ENCODE data around the gene JAM3. TPM values are rescaled to one million over a fixed set of nuclear protein-coding genes. Genes with fewer than 3 reads are reported as not detected.
A peak's percentile ranks its signal among the peaks of the same experiment; 100 is the strongest.

JAM3 gene
- total and polyA plus RNA-seq, 10 of the 15 experiments (the other 5 are each of a cell fraction or from before 2014, with no cell fraction given): 0.04 to 1.1 (median 0.32) TPM; not detected in 1

DNA sequence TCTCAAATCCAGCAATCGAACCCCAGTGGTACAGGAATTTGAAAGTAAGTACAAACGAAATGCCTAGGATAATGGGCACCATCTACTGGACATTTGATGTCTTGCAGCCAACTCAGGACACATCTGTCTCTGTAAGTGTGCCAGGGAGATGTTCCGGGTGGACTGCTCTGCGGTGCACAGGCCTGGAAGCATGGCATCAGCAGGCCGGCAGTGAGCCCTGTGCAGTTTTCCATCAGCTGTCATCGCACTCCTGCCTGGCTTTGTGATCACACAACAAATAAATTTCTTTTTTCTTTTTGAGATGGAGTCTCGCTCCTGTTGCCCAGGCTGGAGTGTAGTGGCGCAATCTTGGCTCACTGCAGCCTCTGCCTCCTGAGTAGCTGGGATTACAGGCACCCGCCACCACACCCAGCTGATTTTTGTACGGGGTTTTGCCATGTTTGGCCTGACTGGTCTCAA is 71.0 kb downstream of the JAM3 start:
- intact Hi-C loops (cut with micrococcal nuclease; ENCODE audit: unreplicated experiment) (loop anchor here (1.0 kb wide), 2 partner anchors 90 to 213 kb away; no protein-coding TSS in a partner anchor), in situ Hi-C loops (cut with MboI) (loop anchor here (5.0 kb wide), 2 partner anchors 88 to 213 kb away; no protein-coding TSS in a partner anchor)
- Histone ChIP-seq H3K79me2 (ENCODE audit: control insufficient read depth, insufficient read depth, low read length) (no peaks in the 10 kb centered on the region), H3K27ac (ENCODE audit: control insufficient read depth, insufficient read depth) (no peak overlapping the region), H3K36me3 (ENCODE audit: control insufficient read depth in 2 of 2, insufficient read depth in 2 of 2, low read length in 1 of 2) (no peaks in the 10 kb centered on the region), H3K4me2 (ENCODE audit: control insufficient read depth, insufficient read depth) (no peak overlapping the region), H4K20me1 (ENCODE audit: control insufficient read depth, insufficient read depth) (no peaks in the 10 kb centered on the region), H3K9ac (ENCODE audit: control insufficient read depth, insufficient read depth, low read length) (no peak overlapping the region), H3K4me1 (ENCODE audit: control insufficient read depth, insufficient read depth, low read length) (no peaks in the 10 kb centered on the region), H3K4me3 (no peak overlapping the region), H3K9me3 (replicated peaks; ENCODE audit: control insufficient read depth, insufficient read depth, low read length) (no peaks in the 10 kb centered on the region), H3K27me3 (replicated peaks in 1 of 2; ENCODE audit: control insufficient read depth in 2 of 2, insufficient read depth in 2 of 2, low read length in 1 of 2) (no peaks in the 10 kb centered on the region), H2AFZ (ENCODE audit: control insufficient read depth, low read depth, low read length) (no peak overlapping the region)
- ChIA-PET CTCF (interaction anchor here (1.2 to 1.6 kb wide), 4 partner anchors 11 to 216 kb away, joined by 3 to 5 read pairs (median 4); no protein-coding TSS in a partner anchor), POLR2A (no interaction called here), RAD21 (ENCODE audit: unreplicated experiment) (no interaction called here), SMC1A (ENCODE audit: uncharacterized antibody, unreplicated experiment) (no interaction called here)
- BruUV-seq (replicated peaks): no TSS peak
- TF ChIP-seq RAD21 (IDR thresholded peaks at IDR 0.05; ENCODE audit: insufficient read depth, low read depth, low read length): peak; percentile 65
- TF ChIP-seq, protein P1, sequence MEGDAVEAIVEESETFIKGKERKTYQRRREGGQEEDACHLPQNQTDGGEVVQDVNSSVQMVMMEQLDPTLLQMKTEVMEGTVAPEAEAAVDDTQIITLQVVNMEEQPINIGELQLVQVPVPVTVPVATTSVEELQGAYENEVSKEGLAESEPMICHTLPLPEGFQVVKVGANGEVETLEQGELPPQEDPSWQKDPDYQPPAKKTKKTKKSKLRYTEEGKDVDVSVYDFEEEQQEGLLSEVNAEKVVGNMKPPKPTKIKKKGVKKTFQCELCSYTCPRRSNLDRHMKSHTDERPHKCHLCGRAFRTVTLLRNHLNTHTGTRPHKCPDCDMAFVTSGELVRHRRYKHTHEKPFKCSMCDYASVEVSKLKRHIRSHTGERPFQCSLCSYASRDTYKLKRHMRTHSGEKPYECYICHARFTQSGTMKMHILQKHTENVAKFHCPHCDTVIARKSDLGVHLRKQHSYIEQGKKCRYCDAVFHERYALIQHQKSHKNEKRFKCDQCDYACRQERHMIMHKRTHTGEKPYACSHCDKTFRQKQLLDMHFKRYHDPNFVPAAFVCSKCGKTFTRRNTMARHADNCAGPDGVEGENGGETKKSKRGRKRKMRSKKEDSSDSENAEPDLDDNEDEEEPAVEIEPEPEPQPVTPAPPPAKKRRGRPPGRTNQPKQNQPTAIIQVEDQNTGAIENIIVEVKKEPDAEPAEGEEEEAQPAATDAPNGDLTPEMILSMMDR (IDR thresholded peaks at IDR 0.05 in 2 of 3, conservative IDR thresholded peaks at IDR 0.05 in 1 of 3; ENCODE audit: control insufficient read depth in 2 of 3, extremely low read depth in 1 of 3, insufficient read depth in 1 of 3, low read depth in 3 of 3, low read length in 3 of 3): peak; percentile 70 to 77 (median 72)
- no peak for TF ChIP-seq EZH2 (IDR thresholded peaks at IDR 0.05; ENCODE audit: borderline replicate concordance, control insufficient read depth, low read depth, low read length)
- peak; percentile 59 for TF ChIP-seq SMC3 (IDR thresholded peaks at IDR 0.05; ENCODE audit: borderline replicate concordance, low read length)
- peak; percentile 78 for FAIRE-seq
- peak; percentile 25 for DNase-seq (ENCODE audit: low read depth, low spot score)
- peak; percentile 93 for ATAC-seq
- 21% methylated on average over 10 of the region's 10 CpGs for WGBS (ENCODE audit: insufficient coverage, insufficient replicate concordance, low lambda C conversion rate, missing lambda C conversion rate)

All from GM12878 (cell line).